GM11168 (cell line): ENCODE results near the gene SLC45A2.

Source experiments
- in situ Hi-C: fragments of 300-500 bp; cut with MboI; formaldehyde crosslinking; loops from one replicate; pipeline ENCODE4 v1.12.0; 2022; ENCODE audit warnings: low sequenced_read_pairs; ENCODE audit not compliant: unreplicated experiment

The SLC45A2 gene

DNA sequence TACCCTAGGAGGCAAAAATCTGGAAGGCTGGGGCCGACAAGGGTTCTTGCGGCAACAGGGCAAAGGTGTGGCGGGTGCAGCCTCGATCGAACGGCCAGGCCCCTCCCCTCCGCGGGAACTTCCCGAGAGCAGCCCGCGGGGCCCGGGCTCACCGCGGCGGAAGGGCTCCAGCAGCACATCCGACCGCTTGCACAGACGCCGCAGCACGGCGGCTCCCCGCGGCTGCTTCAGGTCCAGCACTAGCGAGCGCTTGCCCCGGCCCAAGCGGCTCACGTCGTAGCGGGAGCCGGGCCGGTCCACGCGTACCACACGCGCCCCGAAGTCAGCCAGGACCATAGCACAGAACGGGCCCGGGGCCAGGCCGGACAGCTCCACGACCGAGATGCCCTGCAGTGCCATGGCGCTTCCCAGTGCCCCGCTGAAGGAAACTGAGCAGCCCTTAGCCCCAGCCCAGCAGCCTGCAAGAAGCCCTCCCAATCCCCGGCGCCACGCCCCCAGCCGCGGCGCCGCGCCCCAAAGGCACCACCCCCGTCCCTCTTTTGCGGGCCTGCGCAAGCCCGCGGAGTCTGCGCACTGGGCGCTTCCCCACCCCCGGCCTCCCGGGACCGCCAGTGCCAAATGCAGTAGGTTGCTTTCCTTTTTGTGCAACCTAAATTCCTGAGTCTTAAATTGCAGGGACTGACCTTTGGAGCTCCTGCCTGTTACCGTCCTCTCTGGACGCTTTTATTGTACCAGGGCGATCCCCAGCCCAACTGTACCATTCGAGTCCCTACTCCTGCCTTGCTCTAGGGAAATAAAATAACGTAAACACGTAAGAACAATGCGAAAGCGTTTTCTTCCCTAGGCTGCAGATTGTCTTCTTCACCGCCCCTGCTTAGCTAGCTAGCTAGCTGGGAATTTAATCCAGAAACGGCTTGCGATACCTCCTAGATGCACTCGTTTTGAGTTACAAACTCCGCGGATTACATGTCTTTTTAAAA is 23.4 kb upstream of the SLC45A2 start, which contains the start of gene AMACR:
Gene AMACR, minus strand, starts transcription at position 430 of the 980 bp plus-strand sequence. Its CDS starts 31 bp downstream, at position 399.
- in situ Hi-C loops, result no loop called here

DNA sequence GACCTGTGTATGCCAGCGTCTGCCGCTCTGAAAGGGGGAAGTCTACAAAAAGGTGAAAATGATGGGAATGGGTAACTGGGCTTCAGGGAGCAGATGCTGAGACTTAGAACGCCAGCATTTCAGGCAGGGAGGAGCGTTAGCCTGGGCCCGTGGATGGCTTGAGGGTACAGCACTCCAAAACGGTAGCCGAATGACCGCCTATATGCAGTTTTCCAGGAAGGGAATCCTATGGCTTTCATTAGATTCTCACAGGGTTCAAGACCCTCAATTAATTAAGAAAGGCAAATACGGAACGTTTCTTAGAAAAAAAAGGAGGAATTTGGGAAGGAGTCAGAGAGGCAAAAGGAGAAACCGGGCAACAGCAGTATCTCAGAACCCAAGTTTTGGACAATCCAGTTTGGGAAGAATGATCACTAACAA is 22.7 kb upstream of the SLC45A2 start:
- in situ Hi-C loops, result no loop called here

DNA sequence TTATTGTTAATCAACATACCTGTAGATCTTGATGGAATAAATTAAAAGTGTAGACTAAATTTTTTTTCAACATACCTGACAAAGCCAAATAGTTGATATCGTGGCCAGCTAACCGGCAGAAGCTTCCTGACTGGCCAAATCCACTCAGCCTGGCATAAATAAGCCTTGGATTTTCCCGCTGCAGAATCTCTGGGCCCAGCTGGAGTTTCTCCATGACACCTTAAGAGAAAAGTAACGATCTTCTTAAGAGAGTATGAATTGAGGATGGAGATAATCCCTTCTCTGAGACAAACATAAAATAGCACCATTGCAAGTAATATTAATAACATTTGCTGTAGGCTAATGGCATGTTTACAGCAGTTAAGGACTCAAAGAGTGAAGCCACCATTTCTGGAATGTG is 21.2 kb upstream of the SLC45A2 start:
- in situ Hi-C loops, result no loop called here

DNA sequence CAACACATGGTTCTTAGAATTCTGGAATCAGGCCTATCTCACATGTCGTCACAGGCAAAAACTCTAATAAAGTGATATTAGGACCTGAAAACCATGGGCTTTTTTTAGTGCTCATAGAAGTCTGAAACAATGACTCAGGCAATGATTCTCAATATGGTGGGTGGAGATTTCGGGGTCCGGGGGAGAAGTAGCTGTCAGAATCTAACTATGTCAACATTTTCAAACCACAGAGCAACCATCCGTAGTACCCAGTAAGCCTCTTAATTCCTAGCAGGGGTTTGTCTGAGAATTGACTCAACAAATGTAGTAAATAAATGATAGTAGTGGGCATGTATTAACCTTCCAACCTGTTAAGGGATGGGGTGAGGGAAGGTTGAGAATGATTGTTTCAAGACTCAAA is 20.7 kb upstream of the SLC45A2 start:
- in situ Hi-C loops, result no loop called here

DNA sequence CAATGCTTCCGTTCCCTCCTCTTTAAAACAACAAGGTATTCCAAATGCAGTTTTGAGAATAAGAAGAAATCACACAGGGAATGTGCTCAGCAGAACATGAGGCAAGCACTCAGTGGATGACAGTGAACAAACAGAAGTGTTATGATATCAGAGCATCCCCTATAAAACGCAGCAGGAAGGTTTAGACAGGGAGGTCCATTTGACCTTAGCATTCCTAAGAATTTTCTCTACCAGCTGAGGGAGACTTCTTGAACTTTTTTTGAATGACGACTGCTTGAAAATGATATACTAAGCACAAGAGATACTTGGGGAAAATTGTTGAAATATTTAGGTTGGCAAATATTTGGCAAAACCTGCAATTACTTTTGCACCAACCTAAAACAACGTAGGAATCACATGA is 19.4 kb upstream of the SLC45A2 start:
- in situ Hi-C loops, result no loop called here

DNA sequence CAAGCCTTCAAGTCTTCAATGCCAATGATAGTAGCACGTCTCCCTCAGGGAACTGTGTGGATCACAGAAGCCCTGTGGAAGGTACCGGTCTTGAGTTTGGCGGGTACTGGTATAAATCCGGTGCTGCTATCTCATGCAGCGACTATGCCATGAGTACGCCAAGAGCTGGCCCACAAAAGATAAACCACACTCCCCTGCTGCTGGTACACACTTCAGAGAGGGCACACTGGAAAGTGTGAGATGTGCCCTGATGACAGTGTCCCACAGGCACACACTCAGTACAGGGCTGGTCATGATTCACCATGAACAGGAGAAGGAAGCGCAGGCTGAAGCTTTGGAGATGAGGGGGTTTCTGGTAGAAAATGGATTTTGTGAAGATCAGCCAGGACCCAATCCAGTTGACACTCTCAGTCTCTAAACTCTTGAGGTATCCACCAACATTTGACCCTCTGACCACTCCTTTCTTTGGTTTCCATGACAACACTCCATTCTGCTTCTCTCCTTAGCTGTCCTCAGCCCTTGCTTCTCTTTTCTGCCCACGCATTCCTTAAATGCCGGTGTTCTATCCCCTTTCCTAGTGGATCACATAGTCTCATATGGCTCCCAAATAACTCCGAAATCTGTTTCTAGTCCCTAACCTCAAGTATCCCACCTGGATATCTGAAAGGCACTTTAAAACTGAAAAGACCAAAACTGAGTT is 18.3 kb upstream of the SLC45A2 start:
- in situ Hi-C loops, result no loop called here

DNA sequence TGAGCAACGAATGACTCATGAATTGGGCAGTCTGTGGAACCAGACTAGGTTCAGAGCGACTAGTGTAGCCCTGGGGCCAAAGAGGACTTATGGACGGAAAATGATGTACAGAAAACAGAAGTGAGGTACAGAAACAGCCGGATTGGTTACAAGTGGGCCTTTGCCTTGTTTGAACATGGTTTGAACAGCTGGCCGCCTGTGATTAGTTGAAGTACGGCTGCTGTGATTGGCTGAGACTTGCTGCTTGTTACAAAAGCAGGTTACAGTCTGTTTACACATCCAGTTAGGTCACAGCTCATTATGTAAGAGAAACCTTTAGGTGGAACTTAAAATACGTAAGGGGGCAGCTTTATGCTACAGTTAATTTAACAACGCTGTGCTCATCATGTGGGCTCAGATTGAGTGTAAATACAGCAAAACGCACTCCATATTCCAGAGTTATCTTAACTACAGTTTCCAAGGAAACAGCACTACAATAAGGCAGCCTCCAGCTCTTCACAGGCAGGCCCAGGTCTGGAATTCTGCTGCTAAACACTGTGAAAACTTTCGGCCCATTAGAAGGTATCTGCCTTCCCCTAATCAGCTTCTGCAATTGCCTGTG is 16.8 kb upstream of the SLC45A2 start:
- in situ Hi-C loops, result no loop called here

DNA sequence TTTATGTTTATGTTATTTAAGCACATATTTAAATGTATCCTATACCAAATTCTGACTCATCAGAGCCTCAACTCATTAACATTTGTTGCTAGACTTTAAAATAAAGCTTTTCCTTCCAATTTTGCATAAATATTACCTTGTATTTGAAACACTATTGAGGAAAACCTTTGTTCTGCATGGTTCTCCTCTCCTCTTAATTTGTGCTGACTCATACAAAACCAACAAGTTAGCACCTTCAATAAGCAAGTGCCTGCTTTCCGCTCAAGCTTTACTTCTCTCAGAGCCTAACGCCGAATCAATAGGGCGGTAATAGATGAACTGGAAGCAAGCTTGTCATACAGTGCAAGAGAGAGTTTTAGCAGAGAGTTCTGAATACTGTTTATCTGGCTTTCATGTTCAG is 15.5 kb upstream of the SLC45A2 start:
- in situ Hi-C loops, result loop anchor here (10.0 kb wide), 1 partner anchor 465 kb away; no protein-coding TSS in a partner anchor

DNA sequence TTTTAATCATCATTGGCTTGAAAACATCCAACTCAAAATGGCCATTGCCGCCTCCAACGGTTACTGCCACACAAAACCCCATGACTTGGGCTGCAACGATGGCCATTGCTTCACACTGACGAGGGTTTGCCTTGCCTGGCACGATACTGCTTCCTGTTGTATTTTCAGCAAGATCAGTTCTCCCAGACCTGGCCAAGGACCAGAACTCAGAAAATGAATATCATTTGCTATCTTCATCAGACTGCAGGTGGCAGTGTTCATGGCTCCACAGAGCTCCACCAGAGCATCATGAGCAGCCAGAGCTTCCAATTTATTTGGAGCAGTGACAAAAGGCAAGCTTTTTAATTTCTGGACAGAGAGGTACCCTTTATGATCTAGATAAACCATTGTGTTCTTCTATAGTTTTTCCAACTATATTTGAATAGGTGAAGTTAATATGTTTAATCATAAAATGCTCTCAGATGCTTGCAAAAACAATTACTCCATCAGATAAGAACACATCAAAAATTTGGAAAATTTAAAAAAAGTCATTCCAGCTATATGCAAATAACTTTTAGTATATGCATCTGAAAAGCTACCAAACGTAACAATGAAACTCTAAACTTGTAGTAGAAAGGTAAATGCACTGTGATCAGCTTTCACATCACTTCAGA is 13.0 kb upstream of the SLC45A2 start:
- in situ Hi-C loops, result loop anchor here (10.0 kb wide), 1 partner anchor 467 kb away; no protein-coding TSS in a partner anchor

DNA sequence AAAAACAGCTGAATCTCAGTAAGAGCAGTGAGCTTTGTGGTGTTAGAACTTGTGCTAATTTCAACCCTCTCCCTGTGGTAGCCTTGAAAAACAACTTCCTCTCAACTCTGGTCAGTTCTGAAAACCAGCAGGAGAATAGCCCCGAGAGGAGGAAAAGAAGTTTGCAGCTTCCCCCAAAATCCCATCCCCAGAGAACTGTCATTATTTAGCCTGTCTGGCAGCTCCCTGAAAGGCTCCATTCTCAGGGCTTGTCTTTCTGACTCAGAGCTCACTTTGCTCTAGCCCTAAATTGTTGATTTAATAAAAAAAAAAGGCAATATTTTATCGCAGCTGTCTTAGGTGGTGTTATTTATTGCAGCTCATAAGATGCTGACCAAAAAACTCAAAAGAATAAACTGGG is 11.4 kb upstream of the SLC45A2 start:
- in situ Hi-C loops, result loop anchor here (10.0 kb wide), 1 partner anchor 469 kb away; no protein-coding TSS in a partner anchor

DNA sequence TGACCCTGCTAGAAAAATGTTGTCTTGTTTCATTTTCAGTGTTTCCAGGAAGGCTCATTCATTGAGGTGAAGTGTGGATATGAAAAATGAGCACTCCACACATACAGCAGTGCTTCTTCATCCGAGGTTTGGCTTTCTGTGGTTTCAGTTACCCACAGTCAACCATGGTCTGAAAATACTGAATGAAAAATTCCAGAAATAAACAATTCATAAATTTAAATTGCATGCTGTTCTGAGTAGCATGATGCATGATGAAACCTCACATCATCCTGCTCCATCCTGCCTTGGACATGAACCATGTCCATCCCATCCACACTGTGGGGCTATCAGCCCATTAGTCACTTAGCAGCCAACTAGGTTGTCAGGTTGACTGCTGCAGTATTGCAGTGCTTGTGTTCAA is 10.4 kb upstream of the SLC45A2 start:
- in situ Hi-C loops, result loop anchor here (10.0 kb wide), 1 partner anchor 470 kb away; no protein-coding TSS in a partner anchor

DNA sequence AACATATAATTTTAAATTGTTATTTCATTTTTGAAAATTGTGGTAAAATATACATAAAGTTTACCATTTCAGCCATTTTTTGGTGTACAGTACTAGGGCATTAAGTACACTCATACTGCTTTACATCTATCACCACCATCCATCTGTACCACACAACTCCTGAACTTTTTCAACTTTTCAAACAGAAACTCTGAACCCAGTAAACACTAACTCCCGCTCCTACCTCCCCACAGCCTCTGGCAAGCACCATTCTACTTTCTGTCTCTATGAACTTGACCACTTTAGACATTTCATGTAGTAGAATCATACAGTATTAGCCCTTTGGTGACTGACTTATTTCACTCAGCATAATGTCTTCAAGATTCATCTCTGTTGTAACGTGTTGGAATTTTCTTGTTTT is 8.4 kb upstream of the SLC45A2 start:
- in situ Hi-C loops, result loop anchor here (10.0 kb wide), 1 partner anchor 472 kb away; no protein-coding TSS in a partner anchor

DNA sequence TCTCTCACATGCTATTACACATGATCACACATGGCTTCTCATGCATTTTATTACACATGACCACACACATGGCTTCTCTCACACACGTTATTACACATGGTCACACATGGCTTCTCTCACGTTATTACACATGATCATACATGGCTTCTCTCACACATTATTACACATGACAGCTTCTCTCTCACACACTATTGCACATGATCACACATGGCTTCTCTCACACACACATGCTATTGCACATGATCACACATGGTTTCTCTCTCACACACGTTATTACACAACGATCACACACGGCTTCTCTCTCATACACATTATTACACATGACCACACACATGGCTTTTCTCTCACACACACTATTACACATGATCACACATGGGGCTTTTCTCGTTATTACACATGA is 954 bp upstream of the SLC45A2 start:
- in situ Hi-C loops, result no loop called here

DNA sequence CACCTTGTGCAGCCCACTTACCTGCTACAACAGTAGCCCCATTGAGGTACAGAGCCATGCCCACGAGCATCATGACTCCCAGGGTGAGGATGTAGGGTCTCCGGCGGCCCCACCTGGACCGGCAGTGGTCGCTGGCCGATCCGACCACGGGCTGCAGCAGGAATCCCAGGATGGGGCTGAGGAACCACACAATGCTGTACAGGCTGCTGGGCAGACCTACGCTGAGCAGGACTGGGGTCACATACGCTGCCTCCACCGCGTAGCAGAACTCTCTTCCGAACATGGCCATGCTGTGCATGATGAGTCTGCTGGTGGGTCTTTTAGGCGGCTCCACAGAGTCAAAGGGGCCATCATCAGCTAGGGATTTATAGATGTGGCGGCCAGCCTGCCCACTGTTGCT is 315 bp downstream of the SLC45A2 start:
- in situ Hi-C loops, result no loop called here

DNA sequence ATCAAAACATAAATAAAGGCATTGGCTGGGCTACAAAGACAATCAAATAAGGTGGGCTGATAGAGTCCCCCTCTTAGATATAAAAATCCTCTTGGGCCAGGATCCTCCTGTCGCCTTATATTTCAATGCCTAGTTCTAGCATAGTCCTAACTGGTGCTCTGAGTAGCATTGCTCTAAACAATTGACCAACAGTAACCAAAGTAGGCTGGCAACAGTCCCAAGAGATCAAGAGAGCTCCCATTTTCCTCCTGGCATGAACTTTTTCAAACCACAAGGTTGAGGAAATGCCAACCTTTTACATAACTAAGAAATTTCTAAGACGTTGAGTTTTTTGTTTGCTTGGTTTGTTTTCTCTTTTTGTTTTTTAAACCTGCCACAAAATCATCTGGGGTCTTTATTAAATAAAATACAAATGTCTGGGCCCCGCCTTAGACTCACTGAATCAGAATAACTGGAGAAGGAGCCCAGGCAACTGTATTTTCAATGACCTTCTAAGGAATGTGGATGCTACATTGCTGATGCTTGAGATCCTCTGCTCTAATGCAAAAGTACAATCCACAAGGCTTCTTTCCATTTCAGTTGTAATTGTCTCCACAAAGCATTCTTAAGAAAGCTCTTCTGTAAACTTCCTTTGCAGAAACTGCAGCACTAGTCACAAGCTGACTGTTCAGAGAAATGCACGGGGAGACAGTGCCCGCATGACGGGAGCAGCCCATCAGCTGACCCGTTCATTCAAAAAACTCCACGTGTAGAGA is 2.9 kb downstream of the SLC45A2 start:
- in situ Hi-C loops, result no loop called here

DNA sequence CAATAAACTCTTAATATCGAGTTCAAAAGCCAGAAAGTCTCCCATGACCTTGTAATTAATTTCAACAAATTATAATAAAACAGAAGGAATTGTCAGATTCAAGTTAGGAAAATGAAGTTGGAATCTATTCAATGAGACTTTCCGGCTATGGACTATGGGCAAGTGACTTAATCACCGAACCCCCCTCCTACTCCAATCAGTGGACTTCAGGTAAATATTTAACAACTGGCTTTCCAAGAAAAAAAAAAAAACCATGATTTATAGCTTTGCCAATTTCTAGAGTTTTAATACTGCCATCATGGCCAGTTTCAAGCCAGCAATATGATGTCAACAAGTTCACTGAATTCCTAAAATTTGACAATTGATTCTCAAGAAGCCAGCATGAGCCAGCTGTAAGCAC is 4.5 kb downstream of the SLC45A2 start:
- in situ Hi-C loops, result no loop called here

DNA sequence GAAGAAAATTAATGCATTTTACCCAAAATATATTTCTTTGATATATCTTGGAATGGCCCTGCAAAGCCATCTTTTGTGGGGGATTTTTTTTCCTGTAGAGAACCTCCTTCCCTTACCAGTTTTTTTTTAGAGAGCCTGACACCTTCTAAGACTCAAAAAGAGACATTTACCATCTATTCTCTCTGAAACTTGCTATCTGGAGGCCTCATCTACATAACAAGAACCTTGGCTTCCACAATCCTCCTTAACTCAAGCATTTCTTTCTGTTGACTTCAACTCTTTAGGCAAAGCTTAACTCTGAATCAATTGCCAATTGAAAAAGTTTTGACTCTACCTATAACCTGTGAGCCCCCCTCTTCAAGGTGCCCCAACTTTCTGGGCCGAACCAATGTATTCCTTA is 6.2 kb downstream of the SLC45A2 start:
- in situ Hi-C loops, result no loop called here

DNA sequence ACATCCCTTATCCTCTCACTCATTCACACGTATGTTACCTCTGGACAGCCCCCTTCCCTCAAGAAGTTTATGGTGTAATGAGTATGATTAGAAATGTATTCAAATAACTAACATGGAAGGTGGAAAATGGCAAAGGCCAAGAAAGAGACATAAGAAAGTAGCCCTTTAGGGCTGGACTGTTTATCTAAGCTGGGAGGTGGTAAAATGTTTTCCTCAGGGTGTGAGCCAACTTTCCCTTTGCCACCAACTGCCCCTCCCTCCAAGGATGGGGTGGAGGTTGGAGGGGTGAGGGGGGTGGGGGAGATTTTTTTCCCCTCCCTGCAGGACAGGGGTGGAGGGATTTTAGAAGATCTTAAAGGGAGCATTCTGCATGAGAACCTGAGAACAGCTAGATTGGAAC is 8.2 kb downstream of the SLC45A2 start:
- in situ Hi-C loops, result no loop called here

DNA sequence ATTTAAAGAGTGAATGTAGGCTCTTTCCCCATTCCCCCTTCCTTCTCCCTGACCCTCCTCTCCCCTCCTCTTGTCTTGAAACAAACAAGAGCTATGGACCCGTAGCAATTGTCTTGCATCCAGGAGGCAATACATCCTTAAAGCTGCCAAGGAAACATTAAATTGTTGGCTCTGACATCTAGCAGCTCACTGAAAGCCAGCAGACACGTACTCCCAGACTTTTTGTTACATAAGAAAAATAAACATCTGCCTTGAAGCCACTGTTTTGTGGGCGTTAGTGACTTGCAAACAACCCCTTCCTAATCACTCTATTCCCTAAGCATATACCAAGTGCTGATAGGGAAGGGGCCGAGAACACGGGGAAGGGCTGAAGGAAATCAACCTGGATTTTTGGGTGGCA is 8.6 kb downstream of the SLC45A2 start:
- in situ Hi-C loops, result no loop called here
